K562 (cell line): ENCODE data around the gene NEDD8. TPM values are rescaled to one million over a fixed set of nuclear protein-coding genes. Genes with fewer than 3 reads are reported as not detected.
A peak's percentile ranks its signal among the peaks of the same experiment; 100 is the strongest.

Experiments used
- ATAC-seq: fragments of 200-7000 bp; cut with Tn5 transposase; 3 replicates; pipeline ENCODE4 v1.9.1; 2020; ENCODE audit warnings: moderate library complexity
- BruUV-seq: library from RNA; stranded (reverse); fragments of 400-500 nt; replicated peaks from 2 replicates; lab custom pipeline; 2021; lab: Mats Ljungman, UMichigan
- CTCF ChIA-PET: fragments of 300-600 bp; formaldehyde crosslinking; extraction: SDS; loops from one replicate; lab custom pipeline; 2021; ENCODE audit warnings: low intra/inter-chr PET ratio; lab: Yijun Ruan, JAX
- POLR2A ChIA-PET: fragments of 300-600, 350-650 bp; sonication (Branson Sonifier 250); formaldehyde crosslinking; extraction: SDS; loops from one replicate; lab custom pipeline; 2021; ENCODE audit warnings: antibody characterized with exemption, inconsistent platforms; lab: Yijun Ruan, JAX
- DNase-seq, 4 experiments: peaks; one replicate each; pipeline versions ENCODE4 v3.0.0 to v3.0.0-alpha.2; 2011 to 2018; ENCODE audit warnings: low spot score in 3 of 4, mixed read lengths in 3 of 4; ENCODE audit errors: extremely low read depth in 1 of 4
- FAIRE-seq: peaks from 2 replicates; lab custom pipeline; 2011; peaks lifted over from hg19 to GRCh38; lab: Jason Lieb, UNC
- H2AFZ ChIP-seq: 2 replicates; pipeline ENCODE4 v1.6.0; 2011; ENCODE audit warnings: low read depth, low read length, control low read depth, inconsistent platforms
- H3K27ac ChIP-seq: fragments of 200-600 bp; 3 replicates; pipeline ENCODE4 v1.8.0; 2011; ENCODE audit warnings: low read depth, mild to moderate bottlenecking, control low read depth, inconsistent platforms, low read length, moderate library complexity, mixed read lengths; ENCODE audit errors: extremely low read depth
- H3K27me3 ChIP-seq, 2 experiments: fragments of 300-600 bp in 1 of 2; 2 replicates in 1 of 2; 3 replicates in 1 of 2; pipeline versions ENCODE4 v1.6.0 to v1.8.0; 2011; ENCODE audit warnings: inconsistent platforms in 2 of 2, low read length in 2 of 2, mild to moderate bottlenecking in 1 of 2, mixed read lengths in 1 of 2, moderate library complexity in 1 of 2; ENCODE audit not compliant: control insufficient read depth in 2 of 2, insufficient read depth in 2 of 2
- H3K36me3 ChIP-seq: fragments of 300-600 bp; 3 replicates; pipeline ENCODE4 v1.8.0; 2011; ENCODE audit warnings: mild to moderate bottlenecking, low read length, inconsistent platforms; ENCODE audit not compliant: control insufficient read depth, insufficient read depth
- H3K4me1 ChIP-seq, 2 experiments: fragments of 200-600 bp in 1 of 2; replicated peaks in 1 of 2; 2 replicates in 1 of 2; 3 replicates in 1 of 2; pipeline versions ENCODE4 v1.5.1 to v1.8.0; 2011; ENCODE audit warnings: inconsistent platforms in 2 of 2, low read length in 2 of 2, mild to moderate bottlenecking in 1 of 2, mixed read lengths in 1 of 2, moderate library complexity in 1 of 2; ENCODE audit not compliant: control insufficient read depth in 2 of 2, insufficient read depth in 2 of 2
- H3K4me2 ChIP-seq: 2 replicates; pipeline ENCODE4 v1.6.1; 2011; ENCODE audit warnings: low read length, control low read depth, inconsistent platforms, mixed read lengths; ENCODE audit not compliant: insufficient read depth
- H3K4me3 ChIP-seq: fragments of 200-600 bp; sonication (generic), shearing (Covaris generic); 2 replicates; pipeline ENCODE4 v1.5.1; 2016; ENCODE audit warnings: control low read depth, inconsistent platforms
- H3K79me2 ChIP-seq: fragments of 200-600 bp; 3 replicates; pipeline ENCODE4 v1.8.0; 2011; ENCODE audit warnings: low read length, inconsistent platforms; ENCODE audit not compliant: control insufficient read depth, insufficient read depth
- H3K9ac ChIP-seq, 2 experiments: 2 replicates each; pipeline versions ENCODE4 v1.6.0 to v1.6.1; 2011; ENCODE audit warnings: low read depth in 2 of 2, low read length in 2 of 2, control low read depth in 1 of 2, inconsistent platforms in 1 of 2, mild to moderate bottlenecking in 1 of 2, mixed read lengths in 1 of 2; ENCODE audit not compliant: insufficient read depth in 1 of 2
- H3K9me1 ChIP-seq: one replicate; pipeline ENCODE4 v1.6.0; 2011; ENCODE audit warnings: inconsistent platforms, mild to moderate bottlenecking, low read length, moderate library complexity; ENCODE audit not compliant: control insufficient read depth, insufficient read depth
- H3K9me3 ChIP-seq: replicated peaks from 2 replicates; pipeline ENCODE4 v1.5.1; 2011; ENCODE audit warnings: low read depth, low read length, inconsistent platforms; ENCODE audit not compliant: control insufficient read depth, insufficient read depth
- H4K20me1 ChIP-seq: replicated peaks from 2 replicates; pipeline ENCODE4 v1.6.1; 2011; ENCODE audit warnings: low read length, inconsistent platforms, mixed read lengths; ENCODE audit not compliant: control insufficient read depth, insufficient read depth
- HNRNPLL ChIP-seq: fragments of 200-400 bp; formaldehyde crosslinking; IDR thresholded peaks from 2 replicates; pipeline ENCODE4 v1.6.1; 2017; ENCODE audit warnings: low read length, low read depth, mild to moderate bottlenecking; ENCODE audit not compliant: poor library complexity, severe bottlenecking
- WGBS: fragments of 100-300 bp; shearing (Covaris generic); methylation state at CpG from one replicate; pipeline ENCODE4 v1.1.6; 2016; ENCODE audit warnings: low coverage, mixed read lengths; ENCODE audit not compliant: insufficient coverage; ENCODE audit errors: missing lambda C conversion rate; 5-methylcytosine and 5-hydroxymethylcytosine counted together
- in situ Hi-C: fragments of 300-500 bp; cut with MboI; formaldehyde crosslinking; loops from 4 replicates; pipeline ENCODE4 v1.15.0; 2018; ENCODE audit warnings: inconsistent platforms, mixed read lengths
- intact Hi-C: fragments of 100-400 bp; cut with micrococcal nuclease; formaldehyde crosslinking; loops from 2 replicates; pipeline ENCODE4 v1.14.2; 2022
- polyA plus RNA-seq, 8 experiments: library from polyadenylated mRNA; depleted of rRNA in 4 of 8; stranded (reverse) in 5 of 8; unstranded in 3 of 8; fragments of >200 nt; fragmentation: Nextera tagmentation in 2 of 8; fragmentation: Illumina TruSeq in 1 of 8; extraction: Ambion mirVana in 2 of 8; extraction: Trizol in 1 of 8; gene quantifications; 2 replicates each; pipeline versions ENCODE4 v1.2.1 to v1.2.3, GENCODE V29; 2011 to 2014; ENCODE audit warnings: inconsistent platforms in 1 of 8, missing spikeins in 1 of 8
- total RNA-seq, 7 experiments: library from RNA; depleted of rRNA in 6 of 7; stranded (reverse); fragments of >200 nt in 6 of 7; fragmentation: Illumina TruSeq in 2 of 7; extraction: Trizol in 2 of 7; gene quantifications; 2 replicates each; pipeline versions ENCODE4 v1.2.1 to v1.2.3, GENCODE V29; 2011 to 2021; ENCODE audit warnings: low replicate concordance in 1 of 7
- TF ChIP-seq, protein P1 (sequence below), 2 experiments: fragments of 450-650 bp in 1 of 2; sonication (generic) in 1 of 2; formaldehyde crosslinking in 1 of 2; IDR thresholded peaks; 2 replicates each; pipeline versions ENCODE4 v1.7.1 to v1.9.0; 2016 to 2022; ENCODE audit warnings: inconsistent platforms in 1 of 2, mild to moderate bottlenecking in 1 of 2, missing genetic modification reagents in 1 of 2

NEDD8 gene
- total and polyA plus RNA-seq, 9 of the 15 experiments (the other 6 are each of a cell fraction or from before 2014, with no cell fraction given), result 142 to 691 (median 260) TPM

DNA sequence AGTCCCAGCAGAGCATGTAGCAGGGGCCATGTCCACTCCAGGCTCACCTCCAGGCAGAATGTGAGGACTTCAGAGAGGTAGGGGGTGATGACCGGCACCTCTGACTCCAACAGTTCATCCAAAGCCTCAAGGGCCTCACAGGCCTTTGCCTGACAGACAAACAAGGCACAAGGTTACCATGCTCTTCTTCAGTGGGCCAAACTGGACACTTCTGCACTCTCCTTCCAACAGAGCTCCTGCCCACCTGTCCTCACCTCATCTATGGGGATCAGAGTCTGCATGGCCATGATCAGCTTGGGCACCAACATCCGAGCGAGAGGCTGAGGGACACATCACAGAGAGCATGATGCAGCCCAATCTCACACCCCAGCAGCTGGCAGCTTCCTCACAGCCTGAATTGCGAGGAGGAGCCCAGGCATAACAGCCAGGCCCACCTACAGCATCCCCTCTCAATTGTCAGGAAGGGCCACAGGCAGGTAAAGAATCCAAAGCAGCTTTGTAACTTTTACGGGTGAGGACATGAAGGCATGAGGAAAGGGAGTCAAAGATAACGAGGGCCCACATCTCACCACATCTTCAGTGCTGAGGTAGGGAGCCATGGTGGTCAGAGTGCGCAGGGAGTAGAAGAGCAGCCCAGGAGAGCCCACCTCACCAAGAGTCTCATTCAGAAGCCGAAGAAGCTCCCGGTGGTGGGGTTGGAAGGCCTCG, 45.2 kb downstream of the NEDD8 start:
- Histone ChIP-seq H3K4me3 (peak overlapping the region; percentile 71; the same call in 1 of the 2 replicates), H3K9me3 (no peaks in the 10 kb centered on the region), H3K4me1 (peaks cover 0 to 21% of the 10 kb centered on the region in 2 experiments; a peak in 3 of 5 replicates), H3K36me3 (peaks cover 71% of the 10 kb centered on the region; the same call in 2 of the 3 replicates), H3K79me2 (peaks cover 18% of the 10 kb centered on the region), H3K27me3 (no peaks in the 10 kb centered on the region), H4K20me1 (peaks cover 9% of the 10 kb centered on the region; the same call in 1 of the 2 replicates), H2AFZ (no peak overlapping the region), H3K27ac (no peak overlapping the region), H3K4me2 (0 out of 2 replicates have a peak overlapping the region, but pooled peaks have one; percentile 87), H3K9ac (peak overlapping the region; percentile 87 to 91; a peak in 3 of 4 replicates), H3K9me1 (peaks cover 3% of the 10 kb centered on the region)
- ChIA-PET POLR2A (no interaction called here), CTCF (no interaction called here)
- FAIRE-seq, result no peak
- in situ Hi-C loops (no loop called here), intact Hi-C loops (no loop called here)
- ATAC-seq, result no peak
- TF ChIP-seq, protein P1, sequence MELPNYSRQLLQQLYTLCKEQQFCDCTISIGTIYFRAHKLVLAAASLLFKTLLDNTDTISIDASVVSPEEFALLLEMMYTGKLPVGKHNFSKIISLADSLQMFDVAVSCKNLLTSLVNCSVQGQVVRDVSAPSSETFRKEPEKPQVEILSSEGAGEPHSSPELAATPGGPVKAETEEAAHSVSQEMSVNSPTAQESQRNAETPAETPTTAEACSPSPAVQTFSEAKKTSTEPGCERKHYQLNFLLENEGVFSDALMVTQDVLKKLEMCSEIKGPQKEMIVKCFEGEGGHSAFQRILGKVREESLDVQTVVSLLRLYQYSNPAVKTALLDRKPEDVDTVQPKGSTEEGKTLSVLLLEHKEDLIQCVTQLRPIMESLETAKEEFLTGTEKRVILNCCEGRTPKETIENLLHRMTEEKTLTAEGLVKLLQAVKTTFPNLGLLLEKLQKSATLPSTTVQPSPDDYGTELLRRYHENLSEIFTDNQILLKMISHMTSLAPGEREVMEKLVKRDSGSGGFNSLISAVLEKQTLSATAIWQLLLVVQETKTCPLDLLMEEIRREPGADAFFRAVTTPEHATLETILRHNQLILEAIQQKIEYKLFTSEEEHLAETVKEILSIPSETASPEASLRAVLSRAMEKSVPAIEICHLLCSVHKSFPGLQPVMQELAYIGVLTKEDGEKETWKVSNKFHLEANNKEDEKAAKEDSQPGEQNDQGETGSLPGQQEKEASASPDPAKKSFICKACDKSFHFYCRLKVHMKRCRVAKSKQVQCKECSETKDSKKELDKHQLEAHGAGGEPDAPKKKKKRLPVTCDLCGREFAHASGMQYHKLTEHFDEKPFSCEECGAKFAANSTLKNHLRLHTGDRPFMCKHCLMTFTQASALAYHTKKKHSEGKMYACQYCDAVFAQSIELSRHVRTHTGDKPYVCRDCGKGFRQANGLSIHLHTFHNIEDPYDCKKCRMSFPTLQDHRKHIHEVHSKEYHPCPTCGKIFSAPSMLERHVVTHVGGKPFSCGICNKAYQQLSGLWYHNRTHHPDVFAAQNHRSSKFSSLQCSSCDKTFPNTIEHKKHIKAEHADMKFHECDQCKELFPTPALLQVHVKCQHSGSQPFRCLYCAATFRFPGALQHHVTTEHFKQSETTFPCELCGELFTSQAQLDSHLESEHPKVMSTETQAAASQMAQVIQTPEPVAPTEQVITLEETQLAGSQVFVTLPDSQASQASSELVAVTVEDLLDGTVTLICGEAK (IDR thresholded peaks at IDR 0.05), result no peak
- TF ChIP-seq, protein P1 (CRISPR knock-in tag; IDR thresholded peaks at IDR 0.05), result no peak
- peak; percentile 14 for TF ChIP-seq HNRNPLL
- BruUV-seq, result no TSS peak
- WGBS, result 81% methylated on average over 7 of the region's 10 CpGs
- no peak for DNase-seq
